TTC549 (cell line): ENCODE measurements around the gene TTC28.
"Not testable (repeated sequence)": the region's sequence is repeated elsewhere in the genome, so short reads cannot be mapped to it uniquely, and the experiment has no call there.

Experiments
- FAIRE-seq: peaks from 2 replicates; lab custom pipeline; 2012; peaks lifted over from hg19 to GRCh38; lab: Jason Lieb, UNC

TTC28 gene

GRCh38 chr22:28674121-28674563 is 5.5 kb downstream of the TTC28 start:
- no peak for FAIRE-seq

GRCh38 chr22:28670756-28671155 is 8.9 kb downstream of the TTC28 start:
- no peak for FAIRE-seq

- no peak for FAIRE-seq
Observed at GRCh38 chr22:28670161-28670560, 9.5 kb downstream of the TTC28 start.

GRCh38 chr22:28669387-28669786 is 10.3 kb downstream of the TTC28 start:
- no peak for FAIRE-seq

- not testable (repeated sequence) for FAIRE-seq
Observed at GRCh38 chr22:28663569-28663942, 16.1 kb downstream of the TTC28 start.

GRCh38 chr22:28658448-28658847 is 21.2 kb downstream of the TTC28 start:
- no peak for FAIRE-seq

GRCh38 chr22:28656181-28656580 is 23.5 kb downstream of the TTC28 start:
- FAIRE-seq, result no peak

- FAIRE-seq, result no peak
Observed at GRCh38 chr22:28650463-28650862, 29.2 kb downstream of the TTC28 start.

- no peak for FAIRE-seq
Observed at GRCh38 chr22:28648792-28649191, 30.8 kb downstream of the TTC28 start.

- no peak for FAIRE-seq
Observed at GRCh38 chr22:28647216-28647615, 32.4 kb downstream of the TTC28 start.

- FAIRE-seq, result no peak
Observed at GRCh38 chr22:28639321-28639720, 40.3 kb downstream of the TTC28 start.

- no peak for FAIRE-seq
Observed at GRCh38 chr22:28637225-28637624, 42.4 kb downstream of the TTC28 start.

- no peak for FAIRE-seq
Observed at GRCh38 chr22:28630177-28630574, 49.5 kb downstream of the TTC28 start.

- FAIRE-seq, result no peak
Observed at GRCh38 chr22:28629420-28630176, 50.0 kb downstream of the TTC28 start.

- FAIRE-seq, result no peak
Observed at GRCh38 chr22:28628766-28629165, 50.9 kb downstream of the TTC28 start.

GRCh38 chr22:28627791-28628190 is 51.8 kb downstream of the TTC28 start:
- no peak for FAIRE-seq

GRCh38 chr22:28620244-28620922 is 59.3 kb downstream of the TTC28 start:
- no peak for FAIRE-seq

- FAIRE-seq, result no peak
Observed at GRCh38 chr22:28619236-28619635, 60.4 kb downstream of the TTC28 start.

- not testable (repeated sequence) for FAIRE-seq
Observed at GRCh38 chr22:28615423-28615822, 64.2 kb downstream of the TTC28 start.

GRCh38 chr22:28609921-28610320 is 69.7 kb downstream of the TTC28 start:
- no peak for FAIRE-seq

GRCh38 chr22:28608546-28608945 is 71.1 kb downstream of the TTC28 start:
- no peak for FAIRE-seq

GRCh38 chr22:28607795-28608194 is 71.8 kb downstream of the TTC28 start:
- FAIRE-seq, result no peak

- FAIRE-seq, result no peak
Observed at GRCh38 chr22:28604966-28605761, 74.5 kb downstream of the TTC28 start.
